ENCODE measurements around the gene TCF4. TPM values are rescaled to one million over a fixed set of nuclear protein-coding genes. Genes with fewer than 3 reads are reported as not detected.

The TCF4 gene
- total and polyA plus RNA-seq, 2 experiments from 2014 or later: 77.7 to 89.2 TPM

DNA sequence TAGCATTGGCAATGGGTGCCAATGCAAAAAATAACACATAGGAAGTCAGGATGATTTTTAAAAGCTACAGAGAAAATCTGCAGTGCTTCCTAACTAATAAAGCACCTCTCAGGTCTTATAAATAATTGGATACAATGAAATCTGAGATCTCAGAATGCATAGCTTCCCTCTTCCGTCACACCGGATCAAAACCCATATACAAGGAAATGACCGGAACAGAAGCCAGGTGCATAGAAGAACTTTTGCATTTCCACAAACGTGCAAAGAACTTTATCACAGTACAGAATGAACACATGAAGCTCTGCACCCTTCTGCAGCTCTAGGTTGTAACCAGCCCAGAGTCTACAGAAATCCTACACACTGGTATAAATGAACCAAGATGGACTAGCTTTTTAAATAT lies 145.4 kb downstream of the TCF4 start:
- no peak for ATAC-seq
- peaks cover 6% of the 10 kb centered on the region; the same call in 2 of the 3 replicates for H3K9me3 Mint-ChIP-seq
- H3K4me1 Mint-ChIP-seq: peaks cover 62% of the 10 kb centered on the region
- Histone ChIP-seq H3F3A (replicated peaks; ENCODE audit: low read depth) (no peaks in the 10 kb centered on the region), H3K9me2 (ENCODE audit: insufficient read depth) (no peaks in the 10 kb centered on the region), H2AFZ (no peak overlapping the region), H3K4me2 (no peak overlapping the region), H3K4me3 (no peak overlapping the region), H3K27ac (ENCODE audit: low read depth) (no peak overlapping the region), H3K79me2 (replicated peaks; ENCODE audit: insufficient read depth) (peaks cover 84% of the 10 kb centered on the region), H3K36me3 (ENCODE audit: insufficient read depth) (no peaks in the 10 kb centered on the region), H3K27me3 (ENCODE audit: insufficient read depth) (no peaks in the 10 kb centered on the region), H4K20me1 (replicated peaks; ENCODE audit: insufficient read depth) (no peaks in the 10 kb centered on the region; the same call in 1 of the 2 replicates), H3K4me1 (ENCODE audit: insufficient read depth) (peaks cover 41% of the 10 kb centered on the region)
- peaks cover 7% of the 10 kb centered on the region for H3K27me3 Mint-ChIP-seq (ENCODE audit: insufficient read depth, low read depth, poor library complexity)
- no peak for DNase-seq (ENCODE audit: low spot score)
- H3K4me3 Mint-ChIP-seq: no peak overlapping the region
- TF ChIP-seq NANOG (IDR thresholded peaks at IDR 0.05; ENCODE audit: borderline replicate concordance): no peak
- no peak for TF ChIP-seq ZNF114 (CRISPR knock-in tag; IDR thresholded peaks at IDR 0.05)
- TF ChIP-seq, protein P1, sequence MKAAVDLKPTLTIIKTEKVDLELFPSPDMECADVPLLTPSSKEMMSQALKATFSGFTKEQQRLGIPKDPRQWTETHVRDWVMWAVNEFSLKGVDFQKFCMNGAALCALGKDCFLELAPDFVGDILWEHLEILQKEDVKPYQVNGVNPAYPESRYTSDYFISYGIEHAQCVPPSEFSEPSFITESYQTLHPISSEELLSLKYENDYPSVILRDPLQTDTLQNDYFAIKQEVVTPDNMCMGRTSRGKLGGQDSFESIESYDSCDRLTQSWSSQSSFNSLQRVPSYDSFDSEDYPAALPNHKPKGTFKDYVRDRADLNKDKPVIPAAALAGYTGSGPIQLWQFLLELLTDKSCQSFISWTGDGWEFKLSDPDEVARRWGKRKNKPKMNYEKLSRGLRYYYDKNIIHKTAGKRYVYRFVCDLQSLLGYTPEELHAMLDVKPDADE (IDR thresholded peaks at IDR 0.05): no peak
- TF ChIP-seq CREB1 (CRISPR knock-in tag; IDR thresholded peaks at IDR 0.05; ENCODE audit: low read depth): no peak
- no peak for TF ChIP-seq EZH2 (IDR thresholded peaks at IDR 0.05; ENCODE audit: low read depth, unreplicated experiment)
- TF ChIP-seq STAT1 (IDR thresholded peaks at IDR 0.05; ENCODE audit: unreplicated experiment): no peak
- no peak for TF ChIP-seq EZH2phosphoT487 (IDR thresholded peaks at IDR 0.05; ENCODE audit: unreplicated experiment)
- TF ChIP-seq, protein P2, sequence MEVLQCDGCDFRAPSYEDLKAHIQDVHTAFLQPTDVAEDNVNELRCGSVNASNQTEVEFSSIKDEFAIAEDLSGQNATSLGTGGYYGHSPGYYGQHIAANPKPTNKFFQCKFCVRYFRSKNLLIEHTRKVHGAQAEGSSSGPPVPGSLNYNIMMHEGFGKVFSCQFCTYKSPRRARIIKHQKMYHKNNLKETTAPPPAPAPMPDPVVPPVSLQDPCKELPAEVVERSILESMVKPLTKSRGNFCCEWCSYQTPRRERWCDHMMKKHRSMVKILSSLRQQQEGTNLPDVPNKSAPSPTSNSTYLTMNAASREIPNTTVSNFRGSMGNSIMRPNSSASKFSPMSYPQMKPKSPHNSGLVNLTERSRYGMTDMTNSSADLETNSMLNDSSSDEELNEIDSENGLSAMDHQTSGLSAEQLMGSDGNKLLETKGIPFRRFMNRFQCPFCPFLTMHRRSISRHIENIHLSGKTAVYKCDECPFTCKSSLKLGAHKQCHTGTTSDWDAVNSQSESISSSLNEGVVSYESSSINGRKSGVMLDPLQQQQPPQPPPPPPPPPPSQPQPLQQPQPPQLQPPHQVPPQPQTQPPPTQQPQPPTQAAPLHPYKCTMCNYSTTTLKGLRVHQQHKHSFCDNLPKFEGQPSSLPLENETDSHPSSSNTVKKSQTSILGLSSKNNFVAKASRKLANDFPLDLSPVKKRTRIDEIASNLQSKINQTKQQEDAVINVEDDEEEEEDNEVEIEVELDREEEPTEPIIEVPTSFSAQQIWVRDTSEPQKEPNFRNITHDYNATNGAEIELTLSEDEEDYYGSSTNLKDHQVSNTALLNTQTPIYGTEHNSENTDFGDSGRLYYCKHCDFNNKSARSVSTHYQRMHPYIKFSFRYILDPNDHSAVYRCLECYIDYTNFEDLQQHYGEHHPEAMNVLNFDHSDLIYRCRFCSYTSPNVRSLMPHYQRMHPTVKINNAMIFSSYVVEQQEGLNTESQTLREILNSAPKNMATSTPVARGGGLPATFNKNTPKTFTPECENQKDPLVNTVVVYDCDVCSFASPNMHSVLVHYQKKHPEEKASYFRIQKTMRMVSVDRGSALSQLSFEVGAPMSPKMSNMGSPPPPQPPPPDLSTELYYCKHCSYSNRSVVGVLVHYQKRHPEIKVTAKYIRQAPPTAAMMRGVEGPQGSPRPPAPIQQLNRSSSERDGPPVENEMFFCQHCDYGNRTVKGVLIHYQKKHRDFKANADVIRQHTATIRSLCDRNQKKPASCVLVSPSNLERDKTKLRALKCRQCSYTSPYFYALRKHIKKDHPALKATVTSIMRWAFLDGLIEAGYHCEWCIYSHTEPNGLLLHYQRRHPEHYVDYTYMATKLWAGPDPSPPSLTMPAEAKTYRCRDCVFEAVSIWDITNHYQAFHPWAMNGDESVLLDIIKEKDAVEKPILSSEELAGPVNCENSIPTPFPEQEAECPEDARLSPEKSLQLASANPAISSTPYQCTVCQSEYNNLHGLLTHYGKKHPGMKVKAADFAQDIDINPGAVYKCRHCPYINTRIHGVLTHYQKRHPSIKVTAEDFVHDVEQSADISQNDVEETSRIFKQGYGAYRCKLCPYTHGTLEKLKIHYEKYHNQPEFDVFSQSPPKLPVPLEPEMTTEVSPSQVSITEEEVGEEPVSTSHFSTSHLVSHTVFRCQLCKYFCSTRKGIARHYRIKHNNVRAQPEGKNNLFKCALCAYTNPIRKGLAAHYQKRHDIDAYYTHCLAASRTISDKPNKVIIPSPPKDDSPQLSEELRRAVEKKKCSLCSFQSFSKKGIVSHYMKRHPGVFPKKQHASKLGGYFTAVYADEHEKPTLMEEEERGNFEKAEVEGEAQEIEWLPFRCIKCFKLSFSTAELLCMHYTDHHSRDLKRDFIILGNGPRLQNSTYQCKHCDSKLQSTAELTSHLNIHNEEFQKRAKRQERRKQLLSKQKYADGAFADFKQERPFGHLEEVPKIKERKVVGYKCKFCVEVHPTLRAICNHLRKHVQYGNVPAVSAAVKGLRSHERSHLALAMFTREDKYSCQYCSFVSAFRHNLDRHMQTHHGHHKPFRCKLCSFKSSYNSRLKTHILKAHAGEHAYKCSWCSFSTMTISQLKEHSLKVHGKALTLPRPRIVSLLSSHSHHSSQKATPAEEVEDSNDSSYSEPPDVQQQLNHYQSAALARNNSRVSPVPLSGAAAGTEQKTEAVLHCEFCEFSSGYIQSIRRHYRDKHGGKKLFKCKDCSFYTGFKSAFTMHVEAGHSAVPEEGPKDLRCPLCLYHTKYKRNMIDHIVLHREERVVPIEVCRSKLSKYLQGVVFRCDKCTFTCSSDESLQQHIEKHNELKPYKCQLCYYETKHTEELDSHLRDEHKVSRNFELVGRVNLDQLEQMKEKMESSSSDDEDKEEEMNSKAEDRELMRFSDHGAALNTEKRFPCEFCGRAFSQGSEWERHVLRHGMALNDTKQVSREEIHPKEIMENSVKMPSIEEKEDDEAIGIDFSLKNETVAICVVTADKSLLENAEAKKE (CRISPR knock-in tag; IDR thresholded peaks at IDR 0.05): no peak
- TF ChIP-seq JUNB (IDR thresholded peaks at IDR 0.05; ENCODE audit: unreplicated experiment): no peak
- no peak for TF ChIP-seq ZNF331 (CRISPR knock-in tag; IDR thresholded peaks at IDR 0.05; ENCODE audit: low read depth)
- TF ChIP-seq, protein P3, sequence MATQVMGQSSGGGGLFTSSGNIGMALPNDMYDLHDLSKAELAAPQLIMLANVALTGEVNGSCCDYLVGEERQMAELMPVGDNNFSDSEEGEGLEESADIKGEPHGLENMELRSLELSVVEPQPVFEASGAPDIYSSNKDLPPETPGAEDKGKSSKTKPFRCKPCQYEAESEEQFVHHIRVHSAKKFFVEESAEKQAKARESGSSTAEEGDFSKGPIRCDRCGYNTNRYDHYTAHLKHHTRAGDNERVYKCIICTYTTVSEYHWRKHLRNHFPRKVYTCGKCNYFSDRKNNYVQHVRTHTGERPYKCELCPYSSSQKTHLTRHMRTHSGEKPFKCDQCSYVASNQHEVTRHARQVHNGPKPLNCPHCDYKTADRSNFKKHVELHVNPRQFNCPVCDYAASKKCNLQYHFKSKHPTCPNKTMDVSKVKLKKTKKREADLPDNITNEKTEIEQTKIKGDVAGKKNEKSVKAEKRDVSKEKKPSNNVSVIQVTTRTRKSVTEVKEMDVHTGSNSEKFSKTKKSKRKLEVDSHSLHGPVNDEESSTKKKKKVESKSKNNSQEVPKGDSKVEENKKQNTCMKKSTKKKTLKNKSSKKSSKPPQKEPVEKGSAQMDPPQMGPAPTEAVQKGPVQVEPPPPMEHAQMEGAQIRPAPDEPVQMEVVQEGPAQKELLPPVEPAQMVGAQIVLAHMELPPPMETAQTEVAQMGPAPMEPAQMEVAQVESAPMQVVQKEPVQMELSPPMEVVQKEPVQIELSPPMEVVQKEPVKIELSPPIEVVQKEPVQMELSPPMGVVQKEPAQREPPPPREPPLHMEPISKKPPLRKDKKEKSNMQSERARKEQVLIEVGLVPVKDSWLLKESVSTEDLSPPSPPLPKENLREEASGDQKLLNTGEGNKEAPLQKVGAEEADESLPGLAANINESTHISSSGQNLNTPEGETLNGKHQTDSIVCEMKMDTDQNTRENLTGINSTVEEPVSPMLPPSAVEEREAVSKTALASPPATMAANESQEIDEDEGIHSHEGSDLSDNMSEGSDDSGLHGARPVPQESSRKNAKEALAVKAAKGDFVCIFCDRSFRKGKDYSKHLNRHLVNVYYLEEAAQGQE (IDR thresholded peaks at IDR 0.05; ENCODE audit: unreplicated experiment): no peak
- H3K36me3 Mint-ChIP-seq (ENCODE audit: low read depth): peaks cover 20% of the 10 kb centered on the region; the same call in 2 of the 3 replicates
- no peak overlapping the region for H3K27ac Mint-ChIP-seq

Data from GM23338 (cell line).